Memory B cell (primary cell): ENCODE data around the gene CA9.
A peak's percentile ranks its signal among the peaks of the same experiment; 100 is the strongest.
"Not testable (repeated sequence)": the region's sequence is repeated elsewhere in the genome, so short reads cannot be mapped to it uniquely, and the experiment has no call there.

Experiments
- ATAC-seq: fragments of 150-1000 bp; cut with Tn5 transposase; 2 replicates; pipeline ENCODE4 v1.10.0; 2021; ENCODE audit warnings: low read depth, mild to moderate bottlenecking, moderate library complexity
- DNase-seq, 2 donors: peaks; one replicate each; pipeline ENCODE4 v3.0.0; 2022; ENCODE audit warnings: low spot score in 2 of 2
- H3K27ac Mint-ChIP-seq: one replicate; pipeline ENCODE4 v1.8.0; 2022; ENCODE audit warnings: mild to moderate bottlenecking, moderate library complexity, mixed read lengths
- H3K27me3 Mint-ChIP-seq: one replicate; pipeline ENCODE4 v1.8.0; 2022; ENCODE audit warnings: mixed read lengths
- H3K36me3 Mint-ChIP-seq: one replicate; pipeline ENCODE4 v1.8.0; 2022; ENCODE audit warnings: mild to moderate bottlenecking, mixed read lengths
- H3K4me1 Mint-ChIP-seq: one replicate; pipeline ENCODE4 v1.8.0; 2022; ENCODE audit warnings: mixed read lengths
- H3K4me3 Mint-ChIP-seq: one replicate; pipeline ENCODE4 v1.8.0; 2022; ENCODE audit warnings: mild to moderate bottlenecking, moderate library complexity, mixed read lengths
- H3K9me3 Mint-ChIP-seq: one replicate; pipeline ENCODE4 v1.8.0; 2022; ENCODE audit warnings: mixed read lengths

The CA9 gene

DNA sequence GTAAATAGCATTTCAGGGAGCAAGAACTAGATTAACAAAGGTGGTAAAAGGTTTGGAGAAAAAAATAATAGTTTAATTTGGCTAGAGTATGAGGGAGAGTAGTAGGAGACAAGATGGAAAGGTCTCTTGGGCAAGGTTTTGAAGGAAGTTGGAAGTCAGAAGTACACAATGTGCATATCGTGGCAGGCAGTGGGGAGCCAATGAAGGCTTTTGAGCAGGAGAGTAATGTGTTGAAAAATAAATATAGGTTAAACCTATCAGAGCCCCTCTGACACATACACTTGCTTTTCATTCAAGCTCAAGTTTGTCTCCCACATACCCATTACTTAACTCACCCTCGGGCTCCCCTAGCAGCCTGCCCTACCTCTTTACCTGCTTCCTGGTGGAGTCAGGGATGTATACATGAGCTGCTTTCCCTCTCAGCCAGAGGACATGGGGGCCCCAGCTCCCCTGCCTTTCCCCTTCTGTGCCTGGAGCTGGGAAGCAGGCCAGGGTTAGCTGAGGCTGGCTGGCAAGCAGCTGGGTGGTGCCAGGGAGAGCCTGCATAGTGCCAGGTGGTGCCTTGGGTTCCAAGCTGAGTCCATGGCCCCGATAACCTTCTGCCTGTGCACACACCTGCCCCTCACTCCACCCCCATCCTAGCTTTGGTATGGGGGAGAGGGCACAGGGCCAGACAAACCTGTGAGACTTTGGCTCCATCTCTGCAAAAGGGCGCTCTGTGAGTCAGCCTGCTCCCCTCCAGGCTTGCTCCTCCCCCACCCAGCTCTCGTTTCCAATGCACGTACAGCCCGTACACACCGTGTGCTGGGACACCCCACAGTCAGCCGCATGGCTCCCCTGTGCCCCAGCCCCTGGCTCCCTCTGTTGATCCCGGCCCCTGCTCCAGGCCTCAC, at the start of gene CA9:
Gene CA9, plus strand, starts transcription at position 797 of the 893 bp plus-strand sequence. Its CDS starts 32 bp downstream, at position 829.
- Mint-ChIP-seq H3K9me3 (no peaks in the 10 kb centered on the region), H3K27ac (no peak within 1 kb of the TSS), H3K36me3 (no peaks in the 10 kb centered on the region), H3K4me1 (peaks cover 9% of the 10 kb centered on the region), H3K4me3 (peak within 1 kb of the TSS; percentile 63), H3K27me3 (peaks cover 8% of the 10 kb centered on the region)
- no peak for ATAC-seq
- no peak for DNase-seq

DNA sequence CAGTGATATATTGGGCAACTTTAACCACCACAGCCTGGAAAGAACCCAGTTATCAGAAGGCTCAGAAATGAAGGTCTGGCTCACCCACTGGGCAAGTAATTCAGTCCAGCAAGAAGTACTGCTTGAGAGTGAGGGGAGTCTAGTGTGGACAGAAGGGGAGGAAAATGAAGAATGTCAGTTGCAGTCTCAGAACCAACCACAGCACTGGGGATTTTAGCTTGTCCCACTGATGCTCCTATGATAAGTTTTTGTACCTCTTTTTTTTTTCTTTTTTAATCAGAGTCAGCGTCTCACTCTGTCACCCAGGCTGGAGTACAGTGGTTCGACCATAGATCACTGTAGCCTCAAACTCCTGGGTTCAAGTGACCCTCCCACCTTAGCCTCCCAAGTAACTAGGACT, 46.2 kb upstream of the CA9 start:
- no peak for ATAC-seq
- no peaks in the 10 kb centered on the region for H3K36me3 Mint-ChIP-seq

GRCh38 chr9:35628389-35628991, 45.2 kb upstream of the CA9 start:
- Mint-ChIP-seq H3K27me3 (no peaks in the 10 kb centered on the region), H3K27ac (no peak overlapping the region), H3K9me3 (no peaks in the 10 kb centered on the region), H3K4me1 (peaks cover 11% of the 10 kb centered on the region), H3K36me3 (no peaks in the 10 kb centered on the region), H3K4me3 (no peak overlapping the region)
- no peak for ATAC-seq
- no peak for DNase-seq

More for the DNA sequence above, 46.2 kb upstream of the CA9 start:
- no peaks in the 10 kb centered on the region for H3K27me3 Mint-ChIP-seq
- no peak for DNase-seq
- no peaks in the 10 kb centered on the region for H3K9me3 Mint-ChIP-seq
- H3K4me1 Mint-ChIP-seq = peaks cover 11% of the 10 kb centered on the region
- H3K27ac Mint-ChIP-seq = no peak overlapping the region
- H3K4me3 Mint-ChIP-seq = no peak overlapping the region

- ATAC-seq (no peak), DNase-seq (no peak)
- Mint-ChIP-seq H3K27ac (no peak overlapping the region), H3K9me3 (no peaks in the 10 kb centered on the region), H3K36me3 (no peaks in the 10 kb centered on the region), H3K27me3 (no peaks in the 10 kb centered on the region), H3K4me3 (no peak overlapping the region), H3K4me1 (peaks cover 17% of the 10 kb centered on the region)
Measured at GRCh38 chr9:35629597-35629996, 44.1 kb upstream of the CA9 start.

GRCh38 chr9:35635730-35636129, 38.0 kb upstream of the CA9 start:
- Mint-ChIP-seq H3K27ac (peak overlapping the region; percentile 89), H3K36me3 (peaks cover 5% of the 10 kb centered on the region), H3K4me1 (peaks cover 50% of the 10 kb centered on the region), H3K9me3 (no peaks in the 10 kb centered on the region), H3K4me3 (peak overlapping the region; percentile 75), H3K27me3 (no peaks in the 10 kb centered on the region)
- ATAC-seq = no peak
- DNase-seq = no peak

DNA sequence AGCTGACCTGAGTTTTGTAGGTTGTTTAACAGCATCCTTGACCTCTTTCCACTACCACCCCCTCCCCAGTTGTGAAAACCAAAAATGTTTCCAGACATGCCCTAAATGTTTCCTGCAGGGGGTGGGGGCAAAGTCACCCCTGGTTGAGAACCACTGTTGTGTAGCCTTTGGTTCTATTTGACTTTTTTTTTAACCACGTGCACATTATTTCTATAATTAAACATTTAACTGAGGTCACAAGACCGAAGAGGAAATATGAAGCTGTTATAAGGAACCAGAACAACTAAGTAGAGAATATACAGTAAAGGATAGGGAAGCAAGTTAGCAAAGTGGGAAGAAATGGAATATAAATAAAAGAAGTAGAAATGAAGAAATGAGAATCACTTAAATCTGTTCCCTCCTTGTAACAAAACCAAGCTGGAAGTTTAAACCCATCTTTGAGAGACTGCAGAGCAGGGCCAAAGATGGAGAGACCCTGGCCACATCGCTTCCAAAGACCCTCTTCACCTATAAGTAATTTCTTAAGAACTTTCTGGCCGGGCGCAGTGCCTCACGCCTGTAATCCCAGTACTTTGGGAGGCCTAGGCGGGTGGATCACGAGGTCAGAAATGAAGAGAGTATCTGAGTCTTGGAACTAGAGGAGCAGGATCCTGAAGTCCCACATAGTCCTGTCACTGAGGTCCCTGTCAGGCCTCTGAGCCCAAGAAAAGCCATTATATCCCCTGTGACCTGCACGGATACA, 37.4 kb upstream of the CA9 start:
- ATAC-seq = peak; percentile 81
- peaks cover 56% of the 10 kb centered on the region for H3K4me1 Mint-ChIP-seq

DNA sequence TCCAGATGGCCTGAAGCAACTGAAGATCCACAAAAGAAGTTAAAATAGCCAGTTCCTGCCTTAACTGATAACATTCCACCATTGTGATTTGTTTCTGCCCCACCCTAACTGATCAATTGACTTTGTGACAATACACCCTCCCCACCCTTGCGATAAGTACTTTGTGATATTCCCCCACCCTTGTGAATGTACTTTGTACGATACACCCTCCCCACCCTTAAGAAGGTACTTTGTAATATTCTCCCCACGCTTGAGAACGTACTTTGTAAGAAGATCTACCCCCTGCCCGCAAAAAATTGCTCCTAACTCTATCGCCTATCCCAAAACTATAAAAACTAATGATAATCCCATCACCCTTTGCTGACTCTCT, 36.9 kb upstream of the CA9 start:
- not testable (repeated sequence) for H3K36me3 Mint-ChIP-seq, DNase-seq, H3K9me3 Mint-ChIP-seq, ATAC-seq, H3K27me3 Mint-ChIP-seq
- H3K27ac Mint-ChIP-seq = peak overlapping the region; percentile 89
- H3K4me3 Mint-ChIP-seq = peak overlapping the region; percentile 15
- peaks cover 60% of the 10 kb centered on the region for H3K4me1 Mint-ChIP-seq

More for the DNA sequence above, 37.4 kb upstream of the CA9 start:
- no peak for DNase-seq
- no peaks in the 10 kb centered on the region for H3K9me3 Mint-ChIP-seq
- peaks cover 5% of the 10 kb centered on the region for H3K36me3 Mint-ChIP-seq
- peak overlapping the region; percentile 75 for H3K4me3 Mint-ChIP-seq
- peak overlapping the region; percentile 89 for H3K27ac Mint-ChIP-seq
- H3K27me3 Mint-ChIP-seq = no peaks in the 10 kb centered on the region

DNA sequence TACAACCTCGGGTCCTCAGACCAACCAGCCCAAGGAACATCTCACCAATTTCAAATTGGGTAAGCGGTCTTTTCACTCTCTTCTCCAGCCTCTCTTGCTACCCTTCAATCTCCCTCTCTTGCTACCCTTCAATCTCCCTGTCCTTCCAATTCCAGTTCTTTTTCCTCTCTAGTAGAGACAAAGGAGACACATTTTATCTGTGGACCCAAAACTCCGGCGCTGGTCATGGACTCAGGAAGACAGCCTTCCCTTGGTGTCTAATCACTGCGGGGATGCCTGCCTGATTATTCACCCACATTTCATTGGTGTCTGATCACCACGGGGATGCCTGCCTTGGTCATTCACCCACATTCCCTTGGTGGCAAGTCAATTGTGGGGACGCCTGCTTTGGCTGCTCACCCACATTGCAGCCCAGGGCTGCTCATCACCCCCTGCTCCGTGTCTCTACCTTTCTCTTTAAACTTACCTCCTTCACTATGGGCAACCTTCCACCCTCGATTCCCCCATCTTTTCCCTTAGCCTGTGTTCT, 36.2 kb upstream of the CA9 start:
- not testable (repeated sequence) for DNase-seq, H3K27me3 Mint-ChIP-seq, ATAC-seq, H3K9me3 Mint-ChIP-seq, H3K36me3 Mint-ChIP-seq
- Mint-ChIP-seq H3K4me1 (peaks cover 60% of the 10 kb centered on the region), H3K4me3 (peak overlapping the region; percentile 45), H3K27ac (peak overlapping the region; percentile 89)

- not testable (repeated sequence) for H3K4me3 Mint-ChIP-seq, ATAC-seq, H3K27ac Mint-ChIP-seq, DNase-seq, H3K36me3 Mint-ChIP-seq, H3K27me3 Mint-ChIP-seq, H3K9me3 Mint-ChIP-seq
- peaks cover 60% of the 10 kb centered on the region for H3K4me1 Mint-ChIP-seq
Measured at GRCh38 chr9:35638751-35639150, 35.0 kb upstream of the CA9 start.

GRCh38 chr9:35639225-35639624, 34.5 kb upstream of the CA9 start:
- H3K4me1 Mint-ChIP-seq = peaks cover 58% of the 10 kb centered on the region

DNA sequence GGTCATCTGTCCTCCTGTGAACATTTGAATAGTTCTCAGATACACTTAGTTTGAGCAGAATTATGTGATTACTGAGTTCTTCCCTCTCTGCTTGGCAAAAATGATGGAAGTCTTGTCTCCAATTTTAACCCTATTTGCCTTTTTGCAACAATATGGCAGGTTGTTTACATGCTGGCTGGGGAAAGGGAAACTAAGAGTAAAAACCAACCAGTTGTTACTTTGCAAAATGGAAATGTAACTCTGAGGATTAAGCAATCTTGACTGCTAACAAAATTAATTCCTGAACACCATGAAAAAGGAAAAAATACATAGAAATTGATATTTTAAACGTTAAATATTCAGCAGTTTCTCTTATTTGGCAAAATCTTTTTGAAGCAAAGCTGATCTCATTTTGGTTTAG, 34.1 kb upstream of the CA9 start:
- H3K36me3 Mint-ChIP-seq = peaks cover 8% of the 10 kb centered on the region
- no peaks in the 10 kb centered on the region for H3K9me3 Mint-ChIP-seq
- H3K27ac Mint-ChIP-seq = no peak overlapping the region
- ATAC-seq (no peak), DNase-seq (no peak)
- peak overlapping the region; percentile 14 for H3K4me3 Mint-ChIP-seq
- H3K4me1 Mint-ChIP-seq = peaks cover 57% of the 10 kb centered on the region
- H3K27me3 Mint-ChIP-seq = no peaks in the 10 kb centered on the region

More at GRCh38 chr9:35639225-35639624, 34.5 kb upstream of the CA9 start:
- peak overlapping the region; percentile 14 for H3K4me3 Mint-ChIP-seq
- ATAC-seq, H3K36me3 Mint-ChIP-seq, DNase-seq, H3K27ac Mint-ChIP-seq, H3K27me3 Mint-ChIP-seq, H3K9me3 Mint-ChIP-seq: not testable (repeated sequence)

DNA sequence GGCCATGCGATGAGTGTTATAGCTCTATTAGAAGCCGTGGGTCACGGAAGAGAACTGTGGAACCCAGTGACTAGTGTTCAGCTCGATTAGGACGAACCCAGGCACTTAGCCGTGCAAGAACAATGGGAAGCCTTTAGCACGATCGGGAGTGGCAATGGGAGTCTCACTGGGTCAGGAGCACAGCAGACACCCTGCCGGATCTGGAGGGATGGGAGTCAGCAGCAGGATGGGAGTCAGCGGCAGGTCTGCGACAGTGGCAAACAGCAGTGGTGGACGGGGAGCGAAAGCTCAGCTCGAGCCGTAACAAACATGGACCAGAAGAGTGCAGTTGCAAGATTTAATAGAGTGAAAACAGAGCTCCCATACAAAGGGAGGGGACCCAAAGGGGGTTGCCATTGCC, 33.3 kb upstream of the CA9 start:
- ATAC-seq, DNase-seq, H3K9me3 Mint-ChIP-seq, H3K27ac Mint-ChIP-seq, H3K36me3 Mint-ChIP-seq, H3K4me3 Mint-ChIP-seq, H3K27me3 Mint-ChIP-seq: not testable (repeated sequence)
- H3K4me1 Mint-ChIP-seq = peaks cover 55% of the 10 kb centered on the region

DNA sequence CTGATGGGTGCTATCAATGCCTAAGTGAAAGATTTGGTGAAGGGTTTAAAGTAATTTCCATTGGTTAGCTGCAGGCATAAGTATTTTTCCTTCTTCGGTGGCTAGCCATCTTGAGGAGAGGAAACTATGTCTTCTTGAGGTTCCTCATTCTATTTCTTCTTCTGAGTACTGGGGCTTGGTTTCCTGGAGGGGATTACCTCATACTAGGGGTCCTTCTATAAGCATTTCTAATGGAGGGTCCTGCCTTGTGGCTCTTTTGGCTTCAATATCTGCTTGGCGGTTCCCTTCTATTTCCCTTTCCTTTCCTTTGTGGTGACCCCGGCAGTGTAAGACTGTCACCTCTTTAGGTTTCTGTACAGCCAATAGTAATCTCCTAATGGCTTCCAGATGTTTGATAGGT, 32.2 kb upstream of the CA9 start:
- Mint-ChIP-seq H3K27ac (peak overlapping the region; percentile 55), H3K4me1 (peaks cover 49% of the 10 kb centered on the region), H3K4me3 (peak overlapping the region; percentile 24)
- DNase-seq, H3K27me3 Mint-ChIP-seq, ATAC-seq, H3K9me3 Mint-ChIP-seq, H3K36me3 Mint-ChIP-seq: not testable (repeated sequence)

GRCh38 chr9:35643046-35643445, 30.7 kb upstream of the CA9 start:
- peaks cover 41% of the 10 kb centered on the region for H3K4me1 Mint-ChIP-seq
- peaks cover 8% of the 10 kb centered on the region for H3K36me3 Mint-ChIP-seq
- H3K9me3 Mint-ChIP-seq = no peaks in the 10 kb centered on the region
- H3K27me3 Mint-ChIP-seq = no peaks in the 10 kb centered on the region
- no peak for ATAC-seq
- H3K4me3 Mint-ChIP-seq = no peak overlapping the region
- no peak for DNase-seq
- no peak overlapping the region for H3K27ac Mint-ChIP-seq
